ENCODE results near the gene PIGU. TPM values are rescaled to one million over a fixed set of nuclear protein-coding genes. Genes with fewer than 3 reads are reported as not detected.

The PIGU gene
- total and polyA plus RNA-seq, 4 donors: 6.4 to 10.0 (median 7.2) TPM

- 20% methylated on average over 5 of the region's 5 CpGs for WGBS
Measured at GRCh38 chr20:34705008-34705396, 28.1 kb upstream of the PIGU start.

GRCh38 chr20:34704177-34705007 is 27.5 kb upstream of the PIGU start, which contains the start of gene TP53INP2:
TSS of gene TP53INP2 (plus strand) at chr20:34704344. CDS start at chr20:34708740, 4,396 bp downstream.
- no peaks in the 10 kb centered on the region for H3K9me3 ChIP-seq (ENCODE audit: control insufficient read depth in 4 of 4, low read length in 3 of 4)
- H3K36me3 ChIP-seq (ENCODE audit: control insufficient read depth in 4 of 4, insufficient read depth in 3 of 4, low read depth in 1 of 4, low read length in 3 of 4): no peaks in the 10 kb centered on the region
- peaks cover 9 to 47% (median 38%) of the 10 kb centered on the region in 4 donors for H3K4me1 ChIP-seq (ENCODE audit: control insufficient read depth in 4 of 4, insufficient read depth in 4 of 4, low read length in 3 of 4)
- H3K9ac ChIP-seq (ENCODE audit: low read depth in 1 of 2, low read length in 2 of 2): peak within 1 kb of the TSS; percentile 45 to 77
- under 1% methylated on average over 82 of the region's 82 CpGs for WGBS
- peak within 1 kb of the TSS; percentile 99 for H3K27ac ChIP-seq (ENCODE audit: low read depth in 1 of 2, low read length in 2 of 2)
- no peaks in the 10 kb centered on the region for H3K27me3 ChIP-seq (ENCODE audit: control insufficient read depth in 4 of 4, insufficient read depth in 4 of 4, low read length in 3 of 4)
- peak; percentile 91 for DNase-seq (ENCODE audit: low spot score)
- peak within 1 kb of the TSS; percentile 44 to 82 (median 74) for H3K4me3 ChIP-seq (ENCODE audit: low read depth in 1 of 3, low read length in 3 of 3)
- TF ChIP-seq MAX (IDR thresholded peaks at IDR 0.05) (no peak), FOXA2 (IDR thresholded peaks at IDR 0.05) (no peak), RAD21 (IDR thresholded peaks at IDR 0.05) (peak in 1 of 2 donors; percentile 20), YY1 (IDR thresholded peaks at IDR 0.05) (no peak), JUND (IDR thresholded peaks at IDR 0.05) (no peak), ZBTB33 (IDR thresholded peaks at IDR 0.05) (no peak), FOXA1 (IDR thresholded peaks at IDR 0.05) (no peak), GABPA (IDR thresholded peaks at IDR 0.05 in 1 of 2, conservative IDR thresholded peaks at IDR 0.05 in 1 of 2) (no peak), ATF3 (IDR thresholded peaks at IDR 0.05) (no peak), SP1 (IDR thresholded peaks at IDR 0.05) (peak; percentile 53), RXRA (IDR thresholded peaks at IDR 0.05) (peak; percentile 93 to 96), HNF4G (IDR thresholded peaks at IDR 0.05) (no peak), HNF4A (conservative IDR thresholded peaks at IDR 0.05) (peak; percentile 16 to 28), NR2F2 (IDR thresholded peaks at IDR 0.05) (no peak), EGR1 (IDR thresholded peaks at IDR 0.05; ENCODE audit: low read depth in 2 of 2) (peak; percentile 59 to 65)
- TF ChIP-seq, protein P1, sequence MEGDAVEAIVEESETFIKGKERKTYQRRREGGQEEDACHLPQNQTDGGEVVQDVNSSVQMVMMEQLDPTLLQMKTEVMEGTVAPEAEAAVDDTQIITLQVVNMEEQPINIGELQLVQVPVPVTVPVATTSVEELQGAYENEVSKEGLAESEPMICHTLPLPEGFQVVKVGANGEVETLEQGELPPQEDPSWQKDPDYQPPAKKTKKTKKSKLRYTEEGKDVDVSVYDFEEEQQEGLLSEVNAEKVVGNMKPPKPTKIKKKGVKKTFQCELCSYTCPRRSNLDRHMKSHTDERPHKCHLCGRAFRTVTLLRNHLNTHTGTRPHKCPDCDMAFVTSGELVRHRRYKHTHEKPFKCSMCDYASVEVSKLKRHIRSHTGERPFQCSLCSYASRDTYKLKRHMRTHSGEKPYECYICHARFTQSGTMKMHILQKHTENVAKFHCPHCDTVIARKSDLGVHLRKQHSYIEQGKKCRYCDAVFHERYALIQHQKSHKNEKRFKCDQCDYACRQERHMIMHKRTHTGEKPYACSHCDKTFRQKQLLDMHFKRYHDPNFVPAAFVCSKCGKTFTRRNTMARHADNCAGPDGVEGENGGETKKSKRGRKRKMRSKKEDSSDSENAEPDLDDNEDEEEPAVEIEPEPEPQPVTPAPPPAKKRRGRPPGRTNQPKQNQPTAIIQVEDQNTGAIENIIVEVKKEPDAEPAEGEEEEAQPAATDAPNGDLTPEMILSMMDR (IDR thresholded peaks at IDR 0.05; ENCODE audit: low read depth, low read length, missing input control): no peak
- TF ChIP-seq, protein P2, sequence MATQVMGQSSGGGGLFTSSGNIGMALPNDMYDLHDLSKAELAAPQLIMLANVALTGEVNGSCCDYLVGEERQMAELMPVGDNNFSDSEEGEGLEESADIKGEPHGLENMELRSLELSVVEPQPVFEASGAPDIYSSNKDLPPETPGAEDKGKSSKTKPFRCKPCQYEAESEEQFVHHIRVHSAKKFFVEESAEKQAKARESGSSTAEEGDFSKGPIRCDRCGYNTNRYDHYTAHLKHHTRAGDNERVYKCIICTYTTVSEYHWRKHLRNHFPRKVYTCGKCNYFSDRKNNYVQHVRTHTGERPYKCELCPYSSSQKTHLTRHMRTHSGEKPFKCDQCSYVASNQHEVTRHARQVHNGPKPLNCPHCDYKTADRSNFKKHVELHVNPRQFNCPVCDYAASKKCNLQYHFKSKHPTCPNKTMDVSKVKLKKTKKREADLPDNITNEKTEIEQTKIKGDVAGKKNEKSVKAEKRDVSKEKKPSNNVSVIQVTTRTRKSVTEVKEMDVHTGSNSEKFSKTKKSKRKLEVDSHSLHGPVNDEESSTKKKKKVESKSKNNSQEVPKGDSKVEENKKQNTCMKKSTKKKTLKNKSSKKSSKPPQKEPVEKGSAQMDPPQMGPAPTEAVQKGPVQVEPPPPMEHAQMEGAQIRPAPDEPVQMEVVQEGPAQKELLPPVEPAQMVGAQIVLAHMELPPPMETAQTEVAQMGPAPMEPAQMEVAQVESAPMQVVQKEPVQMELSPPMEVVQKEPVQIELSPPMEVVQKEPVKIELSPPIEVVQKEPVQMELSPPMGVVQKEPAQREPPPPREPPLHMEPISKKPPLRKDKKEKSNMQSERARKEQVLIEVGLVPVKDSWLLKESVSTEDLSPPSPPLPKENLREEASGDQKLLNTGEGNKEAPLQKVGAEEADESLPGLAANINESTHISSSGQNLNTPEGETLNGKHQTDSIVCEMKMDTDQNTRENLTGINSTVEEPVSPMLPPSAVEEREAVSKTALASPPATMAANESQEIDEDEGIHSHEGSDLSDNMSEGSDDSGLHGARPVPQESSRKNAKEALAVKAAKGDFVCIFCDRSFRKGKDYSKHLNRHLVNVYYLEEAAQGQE (IDR thresholded peaks at IDR 0.05): no peak

More at GRCh38 chr20:34705008-34705396, 28.1 kb upstream of the PIGU start:
- TF ChIP-seq TAF1 (conservative IDR thresholded peaks at IDR 0.05) (no peak), HNF4G (IDR thresholded peaks at IDR 0.05) (no peak), RXRA (IDR thresholded peaks at IDR 0.05) (no peak)
- TF ChIP-seq, protein P2 (IDR thresholded peaks at IDR 0.05): no peak
- H3K9ac ChIP-seq (ENCODE audit: low read depth in 1 of 2, low read length in 2 of 2): peak overlapping the region; percentile 42 to 75
- DNase-seq (ENCODE audit: low spot score): no peak
- H3K4me1 ChIP-seq (ENCODE audit: control insufficient read depth in 4 of 4, insufficient read depth in 4 of 4, low read length in 3 of 4): peaks cover 9 to 48% (median 39%) of the 10 kb centered on the region in 4 donors
- peak overlapping the region; percentile 99 for H3K27ac ChIP-seq (ENCODE audit: low read depth in 1 of 2, low read length in 2 of 2)
- H3K9me3 ChIP-seq (ENCODE audit: control insufficient read depth in 4 of 4, low read length in 3 of 4): no peaks in the 10 kb centered on the region
- H3K36me3 ChIP-seq (ENCODE audit: control insufficient read depth in 4 of 4, insufficient read depth in 3 of 4, low read depth in 1 of 4, low read length in 3 of 4): no peaks in the 10 kb centered on the region
- H3K4me3 ChIP-seq (ENCODE audit: low read depth in 1 of 3, low read length in 3 of 3): peak overlapping the region; percentile 44 to 82 (median 62)
- no peaks in the 10 kb centered on the region for H3K27me3 ChIP-seq (ENCODE audit: control insufficient read depth in 4 of 4, insufficient read depth in 4 of 4, low read length in 3 of 4)
